ENCODE data around the gene NKX2-3.

DNA sequence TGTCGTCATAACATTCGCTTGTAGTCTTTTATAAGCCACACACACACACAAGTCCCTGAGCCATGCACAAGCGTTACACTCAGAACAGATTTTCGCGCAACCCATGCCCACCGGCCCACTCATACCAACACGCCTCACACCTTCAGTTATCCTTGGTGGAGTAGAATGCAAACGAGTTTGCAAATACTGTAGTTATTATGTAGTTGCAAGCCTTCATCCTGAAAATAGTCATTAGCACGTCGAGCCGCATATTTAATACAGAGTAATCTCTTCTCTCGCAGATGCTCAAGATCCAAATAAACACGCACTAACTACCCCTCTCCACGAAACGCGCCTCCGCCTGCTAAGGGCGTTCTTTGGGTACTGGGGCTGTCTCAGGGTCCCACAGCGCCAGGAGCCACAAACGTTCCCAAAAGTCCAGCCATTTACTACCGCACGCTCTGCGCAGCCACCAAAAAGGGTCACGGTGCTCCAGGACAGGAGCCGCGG, 1.8 kb downstream of the NKX2-3 start:
- no peak for TF ChIP-seq POLR2A (IDR thresholded peaks at IDR 0.05)
- TF ChIP-seq, protein P1, sequence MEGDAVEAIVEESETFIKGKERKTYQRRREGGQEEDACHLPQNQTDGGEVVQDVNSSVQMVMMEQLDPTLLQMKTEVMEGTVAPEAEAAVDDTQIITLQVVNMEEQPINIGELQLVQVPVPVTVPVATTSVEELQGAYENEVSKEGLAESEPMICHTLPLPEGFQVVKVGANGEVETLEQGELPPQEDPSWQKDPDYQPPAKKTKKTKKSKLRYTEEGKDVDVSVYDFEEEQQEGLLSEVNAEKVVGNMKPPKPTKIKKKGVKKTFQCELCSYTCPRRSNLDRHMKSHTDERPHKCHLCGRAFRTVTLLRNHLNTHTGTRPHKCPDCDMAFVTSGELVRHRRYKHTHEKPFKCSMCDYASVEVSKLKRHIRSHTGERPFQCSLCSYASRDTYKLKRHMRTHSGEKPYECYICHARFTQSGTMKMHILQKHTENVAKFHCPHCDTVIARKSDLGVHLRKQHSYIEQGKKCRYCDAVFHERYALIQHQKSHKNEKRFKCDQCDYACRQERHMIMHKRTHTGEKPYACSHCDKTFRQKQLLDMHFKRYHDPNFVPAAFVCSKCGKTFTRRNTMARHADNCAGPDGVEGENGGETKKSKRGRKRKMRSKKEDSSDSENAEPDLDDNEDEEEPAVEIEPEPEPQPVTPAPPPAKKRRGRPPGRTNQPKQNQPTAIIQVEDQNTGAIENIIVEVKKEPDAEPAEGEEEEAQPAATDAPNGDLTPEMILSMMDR (IDR thresholded peaks at IDR 0.05): no peak
- no peak for TF ChIP-seq POLR2AphosphoS5 (IDR thresholded peaks at IDR 0.05)

Data from prostate gland (tissue), 2 donors.